ENCODE measurements around the gene SMIM23. TPM values are rescaled to one million over a fixed set of nuclear protein-coding genes. Genes with fewer than 3 reads are reported as not detected.

SMIM23 gene
- not detected in 2 replicates for total RNA-seq

DNA sequence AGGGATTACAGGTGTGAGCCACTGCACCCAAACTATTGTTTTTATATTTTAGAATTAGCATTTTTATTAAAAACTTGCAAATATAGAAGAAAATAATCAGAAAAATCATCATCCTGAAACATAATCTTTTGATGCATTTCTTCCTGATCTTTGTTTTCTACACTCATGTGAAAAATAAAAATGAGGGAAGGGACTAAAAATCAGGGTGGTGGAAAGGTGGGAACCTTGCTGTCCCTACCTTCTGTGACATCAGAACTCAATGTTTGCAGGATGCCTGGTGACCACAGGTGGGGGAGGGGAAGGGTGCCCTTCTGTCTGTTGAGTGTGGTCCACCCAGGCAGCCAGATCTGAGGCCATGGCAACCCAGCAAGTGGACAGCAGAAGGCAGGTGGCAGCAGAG is at the start of gene SMIM23:
TSS of gene SMIM23 (plus strand) at position 301 of the 400 bp plus-strand sequence. CDS start at position 356, 55 bp downstream.
- intact Hi-C loops (cut with micrococcal nuclease) = no loop called here
- no peaks in the 10 kb centered on the region for H3K9me3 Mint-ChIP-seq
- no peak for DNase-seq (ENCODE audit: low spot score)
- no peaks in the 10 kb centered on the region for H3K36me3 Mint-ChIP-seq (ENCODE audit: low read depth)
- H3K4me1 Mint-ChIP-seq (ENCODE audit: low read depth) = no peaks in the 10 kb centered on the region
- H3K27ac Mint-ChIP-seq = no peak within 1 kb of the TSS
- no peaks in the 10 kb centered on the region for H3K27me3 Mint-ChIP-seq (ENCODE audit: insufficient read depth)
- H3K4me3 Mint-ChIP-seq = no peak within 1 kb of the TSS

DNA sequence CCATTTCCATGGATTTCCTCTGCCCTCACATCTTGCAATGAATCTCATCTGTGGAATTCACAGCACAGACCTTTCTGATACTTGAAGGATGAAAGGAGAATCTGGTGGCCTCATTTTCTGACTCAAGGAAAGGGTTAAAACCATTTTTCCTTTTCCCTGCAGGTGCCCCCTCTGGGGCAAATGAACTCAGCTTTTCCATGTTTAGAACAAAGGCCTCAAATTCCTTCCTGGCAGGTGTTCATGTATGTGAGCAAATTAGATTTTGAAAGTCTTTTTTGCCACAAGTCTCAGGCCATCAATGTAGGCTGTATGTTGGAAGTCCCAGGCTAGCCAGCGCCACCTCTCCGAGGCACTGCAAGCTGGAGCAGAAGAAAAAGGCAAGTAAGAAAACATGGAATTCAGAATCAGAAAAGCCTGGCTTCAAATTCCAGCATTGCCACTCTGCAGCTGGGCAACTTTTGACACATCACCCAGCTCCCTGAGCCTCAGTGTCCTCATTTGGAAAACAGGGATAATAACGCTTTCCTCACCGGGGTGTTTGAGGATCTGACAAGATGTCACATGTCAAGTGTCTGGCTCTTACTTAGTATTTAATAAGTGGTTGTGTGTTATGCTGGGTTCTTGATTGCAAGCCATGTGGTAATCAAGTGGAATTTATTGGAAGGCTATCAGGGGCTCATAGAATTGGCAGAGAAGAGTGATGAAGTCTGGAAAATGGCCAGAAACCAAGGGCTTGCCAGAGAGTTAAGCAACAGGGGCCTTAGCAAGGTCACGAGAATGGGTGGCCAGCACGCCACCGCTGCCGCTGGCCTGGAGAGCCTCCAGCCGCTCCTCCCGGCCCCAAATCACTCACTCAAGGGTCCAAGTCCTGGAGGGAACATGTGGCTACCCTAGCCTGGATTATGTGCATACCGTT is 48.4 kb upstream of the SMIM23 start:
- H3K9me3 Mint-ChIP-seq = no peaks in the 10 kb centered on the region
- H3K27me3 Mint-ChIP-seq (ENCODE audit: insufficient read depth) = no peaks in the 10 kb centered on the region
- H3K4me1 Mint-ChIP-seq (ENCODE audit: low read depth) = no peaks in the 10 kb centered on the region
- no peaks in the 10 kb centered on the region for H3K36me3 Mint-ChIP-seq (ENCODE audit: low read depth)
- no peak overlapping the region for H3K4me3 Mint-ChIP-seq
- intact Hi-C loops (cut with micrococcal nuclease) = no loop called here
- no peak overlapping the region for H3K27ac Mint-ChIP-seq
- no peak for DNase-seq (ENCODE audit: low spot score)

DNA sequence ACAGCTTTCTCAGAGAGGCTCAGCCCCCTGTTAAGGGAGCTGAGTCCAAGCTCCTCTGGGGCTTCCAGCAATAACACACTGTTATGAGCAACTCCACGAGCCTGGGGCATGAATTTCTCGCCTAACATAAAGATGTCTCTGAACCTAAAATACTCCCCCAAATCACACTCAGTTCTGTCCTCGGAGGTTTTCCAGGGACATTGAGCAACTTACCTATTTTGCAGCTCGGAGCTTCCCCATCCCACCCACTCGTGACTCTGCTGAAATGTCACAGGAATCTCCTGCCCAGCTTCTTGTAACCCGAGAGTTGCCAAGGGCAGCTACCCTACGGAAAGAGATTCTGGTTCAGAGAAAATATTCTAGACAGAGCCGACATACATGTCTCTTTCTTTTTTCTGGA is 47.1 kb upstream of the SMIM23 start:
- no peak for DNase-seq (ENCODE audit: low spot score)
- Mint-ChIP-seq H3K4me1 (ENCODE audit: low read depth) (no peaks in the 10 kb centered on the region), H3K27me3 (ENCODE audit: insufficient read depth) (no peaks in the 10 kb centered on the region), H3K36me3 (ENCODE audit: low read depth) (no peaks in the 10 kb centered on the region), H3K4me3 (no peak overlapping the region), H3K9me3 (peaks cover 4% of the 10 kb centered on the region), H3K27ac (no peak overlapping the region)
- intact Hi-C loops (cut with micrococcal nuclease) = no loop called here

DNA sequence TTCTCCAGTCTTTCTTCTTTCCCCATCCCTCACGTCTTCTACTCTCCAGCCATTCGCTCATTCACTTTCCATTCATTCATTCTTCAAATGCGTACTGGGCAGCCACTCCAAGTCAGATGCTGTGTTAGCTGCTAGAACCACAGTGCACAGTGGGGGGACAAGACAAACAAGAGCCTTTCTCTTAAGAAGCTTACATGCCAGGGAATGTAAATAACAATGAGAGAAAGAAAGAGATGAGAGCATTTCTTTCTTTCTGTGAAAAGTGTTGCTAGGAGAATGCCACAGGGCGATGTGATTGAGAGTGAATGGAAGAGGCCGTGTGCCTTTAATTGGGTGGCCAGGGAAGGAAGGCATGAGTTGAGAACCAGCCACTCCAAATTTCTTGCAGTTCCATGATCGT is 46.3 kb upstream of the SMIM23 start:
- intact Hi-C loops (cut with micrococcal nuclease) = no loop called here
- Mint-ChIP-seq H3K4me3 (no peak overlapping the region), H3K27me3 (ENCODE audit: insufficient read depth) (no peaks in the 10 kb centered on the region), H3K9me3 (peaks cover 4% of the 10 kb centered on the region), H3K4me1 (ENCODE audit: low read depth) (no peaks in the 10 kb centered on the region), H3K27ac (no peak overlapping the region), H3K36me3 (ENCODE audit: low read depth) (no peaks in the 10 kb centered on the region)
- DNase-seq (ENCODE audit: low spot score) = no peak

DNA sequence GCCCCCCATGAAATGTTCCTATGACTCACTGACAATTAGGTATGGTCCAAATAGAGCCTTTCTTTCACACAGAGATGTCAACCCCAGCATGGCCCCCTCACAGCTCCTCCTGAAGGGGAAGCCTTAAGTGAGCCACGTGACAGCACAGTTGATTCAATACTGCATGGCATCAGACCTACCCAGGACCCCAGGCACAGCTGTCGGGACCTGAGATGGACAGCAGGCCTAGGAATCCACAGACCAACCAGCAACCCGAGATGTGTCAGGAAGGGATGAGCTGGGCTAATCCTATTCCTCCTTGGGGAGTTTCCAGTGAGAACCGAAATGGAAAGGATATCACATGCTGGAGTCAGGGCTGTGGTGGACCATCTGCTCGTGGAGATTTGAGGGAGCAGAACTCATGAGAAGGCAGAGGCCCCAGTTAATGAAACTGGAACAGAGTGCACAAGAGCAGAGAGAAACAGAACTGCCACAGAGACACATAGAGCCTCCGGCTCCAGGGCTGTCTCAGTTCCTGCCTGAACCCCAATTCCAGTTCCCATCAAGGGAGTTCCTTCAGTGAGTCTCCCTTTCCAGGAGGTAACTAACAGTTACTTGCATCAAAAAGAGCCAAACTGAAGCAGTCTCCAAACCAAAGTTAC is 42.1 kb upstream of the SMIM23 start:
- no peaks in the 10 kb centered on the region for H3K27me3 Mint-ChIP-seq (ENCODE audit: insufficient read depth)
- intact Hi-C loops (cut with micrococcal nuclease) = no loop called here
- no peak overlapping the region for H3K27ac Mint-ChIP-seq
- H3K9me3 Mint-ChIP-seq = peaks cover 4% of the 10 kb centered on the region
- DNase-seq (ENCODE audit: low spot score) = no peak
- no peak overlapping the region for H3K4me3 Mint-ChIP-seq
- no peaks in the 10 kb centered on the region for H3K36me3 Mint-ChIP-seq (ENCODE audit: low read depth)
- H3K4me1 Mint-ChIP-seq (ENCODE audit: low read depth) = no peaks in the 10 kb centered on the region

DNA sequence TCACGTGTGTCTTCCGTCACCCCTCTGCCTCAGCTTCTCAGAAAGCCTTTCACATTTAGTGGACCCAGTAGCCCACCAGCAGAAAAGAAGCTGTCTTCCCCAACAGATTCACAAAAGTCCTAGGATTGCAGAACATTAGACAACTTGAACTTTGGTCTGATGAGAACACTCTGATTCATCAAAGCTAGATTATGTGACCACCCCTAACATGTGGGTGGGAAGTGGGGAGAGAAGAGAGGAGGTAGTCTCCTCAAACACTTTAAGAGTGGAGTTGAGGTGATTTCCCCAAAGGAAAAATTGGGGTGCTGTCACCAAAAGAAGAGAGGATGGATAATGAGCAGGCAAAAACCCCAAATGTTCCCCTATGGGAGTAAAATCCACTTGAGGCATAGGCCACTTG is 41.4 kb upstream of the SMIM23 start:
- Mint-ChIP-seq H3K27ac (no peak overlapping the region), H3K4me1 (ENCODE audit: low read depth) (no peaks in the 10 kb centered on the region), H3K36me3 (ENCODE audit: low read depth) (no peaks in the 10 kb centered on the region), H3K27me3 (ENCODE audit: insufficient read depth) (no peaks in the 10 kb centered on the region), H3K9me3 (peaks cover 4% of the 10 kb centered on the region), H3K4me3 (no peak overlapping the region)
- no peak for DNase-seq (ENCODE audit: low spot score)
- intact Hi-C loops (cut with micrococcal nuclease) = no loop called here

DNA sequence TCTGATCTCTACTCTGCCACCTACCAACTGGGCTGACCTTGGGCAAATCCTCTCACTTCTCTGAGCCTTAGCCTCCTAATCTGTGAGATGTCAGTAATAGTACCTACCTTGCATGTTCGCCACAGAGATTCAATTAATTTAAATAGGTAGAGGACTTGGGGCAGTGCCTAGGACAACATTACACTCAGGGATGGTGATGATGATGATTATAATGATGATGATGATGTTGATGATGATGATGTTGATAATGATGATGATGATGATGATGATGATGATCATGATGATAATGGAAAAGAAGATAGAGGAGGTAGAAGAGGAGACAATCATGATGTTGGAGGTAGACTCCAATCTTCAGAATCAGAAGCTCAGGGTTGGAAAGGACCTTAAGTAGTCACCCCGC is 40.7 kb upstream of the SMIM23 start:
- H3K27me3 Mint-ChIP-seq (ENCODE audit: insufficient read depth) = no peaks in the 10 kb centered on the region
- H3K27ac Mint-ChIP-seq = no peak overlapping the region
- intact Hi-C loops (cut with micrococcal nuclease) = no loop called here
- no peaks in the 10 kb centered on the region for H3K36me3 Mint-ChIP-seq (ENCODE audit: low read depth)
- peaks cover 4% of the 10 kb centered on the region for H3K9me3 Mint-ChIP-seq
- no peaks in the 10 kb centered on the region for H3K4me1 Mint-ChIP-seq (ENCODE audit: low read depth)
- DNase-seq (ENCODE audit: low spot score) = no peak
- no peak overlapping the region for H3K4me3 Mint-ChIP-seq

DNA sequence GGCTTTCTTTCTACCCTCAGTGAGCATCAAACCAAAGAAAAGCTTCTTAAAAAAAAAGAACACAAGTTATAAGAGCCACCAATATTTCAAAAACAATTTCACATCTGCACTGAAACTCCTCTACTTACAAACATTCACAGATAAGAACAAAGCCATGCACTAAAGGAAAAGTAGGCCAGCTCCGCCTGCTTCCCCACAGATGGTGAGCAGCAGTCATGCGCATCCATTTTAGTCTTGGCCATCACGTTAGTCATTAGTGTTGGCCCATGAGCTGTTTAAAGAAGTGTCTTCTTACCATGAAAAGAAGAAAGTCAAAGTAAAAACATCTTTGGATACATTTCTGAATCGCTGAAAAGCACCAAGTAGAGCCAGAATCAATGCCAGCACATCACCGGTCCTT is 40.0 kb upstream of the SMIM23 start:
- Mint-ChIP-seq H3K36me3 (ENCODE audit: low read depth) (no peaks in the 10 kb centered on the region), H3K27me3 (ENCODE audit: insufficient read depth) (no peaks in the 10 kb centered on the region), H3K4me3 (no peak overlapping the region), H3K27ac (no peak overlapping the region), H3K9me3 (peaks cover 4% of the 10 kb centered on the region), H3K4me1 (ENCODE audit: low read depth) (no peaks in the 10 kb centered on the region)
- no peak for DNase-seq (ENCODE audit: low spot score)
- intact Hi-C loops (cut with micrococcal nuclease) = no loop called here

DNA sequence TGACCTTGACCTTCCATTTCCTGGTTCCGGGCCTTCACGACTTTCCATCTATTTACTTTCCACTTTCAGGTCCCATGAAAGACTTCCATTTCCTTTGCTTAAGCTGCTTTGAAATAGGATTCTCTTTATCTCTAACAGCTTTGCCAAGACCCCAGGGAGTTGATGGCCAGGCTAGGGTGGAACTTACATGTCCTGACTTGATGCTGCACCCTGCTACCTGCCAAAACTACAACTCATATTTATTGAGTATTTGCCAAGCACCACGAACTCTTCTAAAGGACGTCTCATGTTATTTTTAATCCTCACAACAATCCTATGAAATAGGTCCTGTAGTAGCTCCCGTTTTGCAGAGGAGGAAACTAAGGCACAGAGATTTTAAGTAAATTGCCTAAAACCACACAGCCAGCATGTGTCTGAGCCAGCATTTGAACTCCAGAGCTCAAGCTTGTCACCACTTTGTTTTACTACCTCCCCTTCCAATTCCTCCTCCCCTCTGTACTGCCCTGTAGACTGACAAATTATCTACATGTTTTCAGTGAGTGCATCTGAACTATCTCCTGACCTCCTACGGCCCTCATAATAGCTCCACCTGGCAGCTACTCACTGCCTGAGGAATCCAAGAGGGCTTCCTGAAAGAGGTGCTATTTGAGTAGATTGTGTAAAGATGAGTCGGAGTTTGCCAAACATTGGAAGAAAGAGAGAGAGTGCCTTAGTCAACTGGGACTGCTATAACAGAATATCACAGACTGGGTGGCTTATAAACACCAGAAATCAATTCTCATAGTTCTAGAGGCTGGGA is 38.4 kb upstream of the SMIM23 start:
- H3K4me1 Mint-ChIP-seq (ENCODE audit: low read depth) = no peaks in the 10 kb centered on the region
- DNase-seq (ENCODE audit: low spot score) = no peak

DNA sequence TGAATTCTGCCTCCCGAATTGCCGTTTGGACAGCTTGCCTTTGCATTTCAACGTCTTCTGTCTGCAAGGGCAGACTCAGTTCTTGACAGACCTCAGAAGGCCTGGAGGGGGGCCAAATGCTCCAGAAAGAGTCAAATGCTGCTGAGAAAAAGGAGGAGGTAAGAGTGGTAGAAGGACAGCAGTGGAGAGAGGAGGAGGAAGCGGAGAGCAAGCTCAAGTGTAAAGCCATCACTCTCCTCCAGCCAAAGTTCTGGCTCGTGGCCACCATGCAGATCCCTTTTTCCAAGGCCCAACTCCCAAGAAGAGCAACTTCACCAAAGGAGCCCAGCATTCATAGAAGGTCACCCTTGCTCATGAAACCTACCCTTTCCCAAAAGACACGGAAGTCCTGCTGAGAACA is 36.9 kb upstream of the SMIM23 start:
- DNase-seq (ENCODE audit: low spot score) = no peak
- H3K27ac Mint-ChIP-seq = no peak overlapping the region
- H3K4me3 Mint-ChIP-seq = no peak overlapping the region
- intact Hi-C loops (cut with micrococcal nuclease) = no loop called here
- no peaks in the 10 kb centered on the region for H3K9me3 Mint-ChIP-seq
- H3K27me3 Mint-ChIP-seq (ENCODE audit: insufficient read depth) = no peaks in the 10 kb centered on the region
- H3K36me3 Mint-ChIP-seq (ENCODE audit: low read depth) = no peaks in the 10 kb centered on the region
- no peaks in the 10 kb centered on the region for H3K4me1 Mint-ChIP-seq (ENCODE audit: low read depth)

More for the DNA sequence above, 38.4 kb upstream of the SMIM23 start:
- H3K36me3 Mint-ChIP-seq (ENCODE audit: low read depth) = no peaks in the 10 kb centered on the region
- H3K27ac Mint-ChIP-seq = no peak overlapping the region
- peaks cover 4% of the 10 kb centered on the region for H3K9me3 Mint-ChIP-seq
- intact Hi-C loops (cut with micrococcal nuclease) = no loop called here
- no peaks in the 10 kb centered on the region for H3K27me3 Mint-ChIP-seq (ENCODE audit: insufficient read depth)
- no peak overlapping the region for H3K4me3 Mint-ChIP-seq

DNA sequence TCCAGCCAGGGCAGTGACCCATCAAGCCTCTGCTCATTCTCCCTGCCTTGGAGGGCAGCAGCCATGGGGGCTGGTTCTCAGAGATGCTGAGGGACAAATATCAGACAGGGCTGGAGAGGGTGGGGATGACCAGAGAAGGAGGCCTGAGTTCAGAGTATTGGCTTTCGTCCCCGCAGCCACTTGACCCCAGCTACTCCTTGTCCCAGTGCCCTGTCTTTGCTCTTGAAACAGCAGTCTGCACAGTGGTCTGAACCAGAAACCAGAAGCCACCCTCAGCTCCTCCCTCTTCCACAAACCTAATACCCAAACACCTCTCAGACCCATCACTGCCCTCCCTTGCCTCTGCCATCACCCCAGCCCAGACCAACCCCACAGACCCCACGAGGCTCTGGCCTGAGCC is 36.3 kb upstream of the SMIM23 start:
- Mint-ChIP-seq H3K27me3 (ENCODE audit: insufficient read depth) (no peaks in the 10 kb centered on the region), H3K27ac (no peak overlapping the region), H3K4me3 (no peak overlapping the region), H3K4me1 (ENCODE audit: low read depth) (no peaks in the 10 kb centered on the region), H3K36me3 (ENCODE audit: low read depth) (no peaks in the 10 kb centered on the region), H3K9me3 (no peaks in the 10 kb centered on the region)
- no peak for DNase-seq (ENCODE audit: low spot score)
- intact Hi-C loops (cut with micrococcal nuclease) = no loop called here

DNA sequence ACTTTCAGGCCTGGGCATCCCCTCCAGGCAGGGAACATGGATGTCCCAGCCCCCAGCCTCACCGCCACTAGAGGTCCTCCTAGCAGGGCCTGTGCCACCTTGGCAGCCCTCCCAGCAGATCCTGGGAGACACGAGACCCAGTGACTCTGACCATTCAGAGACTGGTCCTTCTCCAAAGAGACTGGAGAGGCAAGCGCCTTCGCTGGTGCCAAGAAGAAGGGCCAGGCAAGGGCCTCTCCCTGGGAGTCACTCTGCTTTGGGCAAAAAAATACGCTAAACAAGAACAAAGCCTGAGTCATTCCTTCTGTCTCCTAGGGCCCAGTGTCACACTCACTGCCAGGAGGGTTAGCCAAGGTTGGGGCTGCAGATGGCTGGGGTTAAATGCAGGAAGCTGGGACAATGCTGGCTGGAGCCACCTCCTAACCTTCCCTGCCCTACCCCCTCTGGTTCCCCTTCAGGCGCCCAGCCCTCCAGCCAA is 35.3 kb upstream of the SMIM23 start:
- Mint-ChIP-seq H3K27me3 (ENCODE audit: insufficient read depth) (no peaks in the 10 kb centered on the region), H3K36me3 (ENCODE audit: low read depth) (no peaks in the 10 kb centered on the region), H3K4me1 (ENCODE audit: low read depth) (no peaks in the 10 kb centered on the region), H3K27ac (no peak overlapping the region), H3K4me3 (no peak overlapping the region), H3K9me3 (no peaks in the 10 kb centered on the region)
- DNase-seq (ENCODE audit: low spot score) = no peak
- intact Hi-C loops (cut with micrococcal nuclease) = no loop called here

DNA sequence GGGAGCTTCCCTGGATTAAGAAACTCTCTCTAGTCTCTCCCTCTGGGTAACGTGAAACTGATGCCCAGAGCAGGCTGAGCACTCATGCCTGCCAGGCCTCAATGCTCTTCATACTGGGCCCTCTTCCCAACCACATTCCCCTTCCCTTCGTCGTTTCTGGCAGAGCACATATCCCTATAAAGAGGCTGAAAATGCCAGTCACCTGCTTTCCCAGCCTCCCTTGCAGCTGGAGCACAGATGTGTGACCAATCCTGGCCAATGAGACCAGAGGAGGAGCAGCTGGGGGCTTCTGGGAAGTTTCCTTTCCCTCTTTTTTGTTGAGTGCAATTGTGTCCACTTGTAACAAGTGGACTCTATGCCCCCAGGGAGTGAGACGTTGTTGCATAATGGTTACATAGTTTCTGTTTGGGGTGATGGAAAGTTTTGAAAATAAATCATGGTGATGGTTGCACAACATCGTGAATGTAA is 30.2 kb upstream of the SMIM23 start:
- Mint-ChIP-seq H3K4me3 (no peak overlapping the region), H3K27ac (no peak overlapping the region), H3K27me3 (ENCODE audit: insufficient read depth) (peaks cover 2% of the 10 kb centered on the region), H3K36me3 (ENCODE audit: low read depth) (no peaks in the 10 kb centered on the region), H3K4me1 (ENCODE audit: low read depth) (no peaks in the 10 kb centered on the region), H3K9me3 (no peaks in the 10 kb centered on the region)
- intact Hi-C loops (cut with micrococcal nuclease) = no loop called here
- DNase-seq (ENCODE audit: low spot score) = no peak
